ENCODE measurements around the gene SAA2.

GRCh38 chr11:18277565-18278271 lies 29.2 kb upstream of the SAA2 start:
- no peak for TF ChIP-seq POLR2A (IDR thresholded peaks at IDR 0.05; ENCODE audit: low read depth)
- TF ChIP-seq CTCF (IDR thresholded peaks at IDR 0.05), result no peak

Measured in esophagus muscularis mucosa (tissue), 3 donors.